Measurements from ENCODE around the gene TMEM229A. TPM values are rescaled to one million over a fixed set of nuclear protein-coding genes. Genes with fewer than 3 reads are reported as not detected.

The TMEM229A gene
- total and polyA plus RNA-seq, 3 experiments from 2014 or later: not detected

- Histone ChIP-seq H3K9me3 (ENCODE audit: low read length) (no peaks in the 10 kb centered on the region), H3K27me3 (ENCODE audit: insufficient read depth, low read length, poor library complexity, severe bottlenecking) (no peaks in the 10 kb centered on the region), H3K4me1 (ENCODE audit: insufficient read depth, low read length) (no peaks in the 10 kb centered on the region), H3K36me3 (ENCODE audit: insufficient read depth, low read length) (no peaks in the 10 kb centered on the region), H3K4me3 (ENCODE audit: low read length) (no peak overlapping the region), H3K27ac (ENCODE audit: low read depth, low read length) (no peak overlapping the region)
- Mint-ChIP-seq H3K27ac (no peak overlapping the region), H3K4me1 (no peaks in the 10 kb centered on the region), H3K9me3 (peaks cover 0 to 7% (median 0%) of the 10 kb centered on the region in 5 donors), H3K4me3 (no peak overlapping the region), H3K36me3 (no peaks in the 10 kb centered on the region), H3K27me3 (peaks cover 0 to 7% of the 10 kb centered on the region in 2 donors)
- POLR2A ChIA-PET: no interaction called here
- CTCF ChIA-PET: no interaction called here
- DNase-seq: no peak
These were observed 39.9 kb downstream of the TMEM229A start for GRCh38 chr7:123992913-123993518.

GRCh38 chr7:123987445-123987844 is 45.4 kb downstream of the TMEM229A start:
- CTCF ChIA-PET: no interaction called here
- H3K4me1 Mint-ChIP-seq: no peaks in the 10 kb centered on the region
- no peak overlapping the region for H3K4me3 Mint-ChIP-seq

More at GRCh38 chr7:123987445-123987844, 45.4 kb downstream of the TMEM229A start:
- H3K4me3 ChIP-seq (ENCODE audit: low read length): no peak overlapping the region
- Mint-ChIP-seq H3K27me3 (peaks cover 0 to 7% of the 10 kb centered on the region in 2 donors), H3K27ac (no peak overlapping the region), H3K36me3 (no peaks in the 10 kb centered on the region), H3K9me3 (peaks cover 0 to 7% (median 0%) of the 10 kb centered on the region in 5 donors)
- POLR2A ChIA-PET: no interaction called here
- no peak for DNase-seq
- no peaks in the 10 kb centered on the region for H3K9me3 ChIP-seq (ENCODE audit: low read length)
- no peaks in the 10 kb centered on the region for H3K4me1 ChIP-seq (ENCODE audit: insufficient read depth, low read length)
- no peaks in the 10 kb centered on the region for H3K36me3 ChIP-seq (ENCODE audit: insufficient read depth, low read length)
- H3K27me3 ChIP-seq (ENCODE audit: insufficient read depth, low read length, poor library complexity, severe bottlenecking): no peaks in the 10 kb centered on the region
- H3K27ac ChIP-seq (ENCODE audit: low read depth, low read length): no peak overlapping the region

Other genes starting within 250 kb of the TMEM229A start
- not detected for gene HYAL4, start 187.9 kb downstream of the TMEM229A start, total RNA-seq
- not detected for gene HYAL4, start 187.9 kb downstream of the TMEM229A start, polyA plus RNA-seq
- gene SPAM1, start 107.8 kb downstream of the TMEM229A start, total RNA-seq: not detected
- gene SPAM1, start 107.8 kb downstream of the TMEM229A start, polyA plus RNA-seq: not detected

Measured in CD8-positive, alpha-beta memory T cell (primary cell).